NCI-H1092 (cell line): Measurements from ENCODE around the gene KCNIP4.
"Not testable (repeated sequence)": the region's sequence is repeated elsewhere in the genome, so short reads cannot be mapped to it uniquely, and the experiment has no call there.

ENCODE experiments used
- DNase-seq: peaks from one replicate; lab custom pipeline; 2025; lab: John Stamatoyannopoulos, UW

KCNIP4 gene

GRCh38 chr4:20857081-20857480, 1091.5 kb downstream of the KCNIP4 start:
- no peak for DNase-seq

GRCh38 chr4:20847124-20847747, 1101.3 kb downstream of the KCNIP4 start:
- no peak for DNase-seq

- DNase-seq, result no peak
These were observed 1104.3 kb downstream of the KCNIP4 start for GRCh38 chr4:20844311-20844710.

- no peak for DNase-seq
These were observed 1107.9 kb downstream of the KCNIP4 start for GRCh38 chr4:20840648-20841190.

- DNase-seq, result no peak
These were observed 1108.6 kb downstream of the KCNIP4 start for GRCh38 chr4:20839957-20840356.

- DNase-seq, result no peak
These were observed 1110.1 kb downstream of the KCNIP4 start for GRCh38 chr4:20838476-20838875.

GRCh38 chr4:20832826-20833225, 1115.7 kb downstream of the KCNIP4 start:
- DNase-seq, result no peak

- DNase-seq, result no peak
These were observed 1116.8 kb downstream of the KCNIP4 start for GRCh38 chr4:20831746-20832145.

GRCh38 chr4:20829617-20830357, 1118.8 kb downstream of the KCNIP4 start:
- DNase-seq, result no peak

GRCh38 chr4:20825505-20825904, 1123.1 kb downstream of the KCNIP4 start:
- DNase-seq, result no peak

GRCh38 chr4:20816287-20816686, 1132.3 kb downstream of the KCNIP4 start:
- no peak for DNase-seq

- DNase-seq, result no peak
These were observed 1134.9 kb downstream of the KCNIP4 start for GRCh38 chr4:20813700-20814099.

GRCh38 chr4:20809812-20810211, 1138.8 kb downstream of the KCNIP4 start:
- DNase-seq, result no peak

- DNase-seq, result no peak
These were observed 1142.9 kb downstream of the KCNIP4 start for GRCh38 chr4:20805716-20806115.

- DNase-seq, result no peak
These were observed 1160.5 kb downstream of the KCNIP4 start for GRCh38 chr4:20787940-20788665.

- DNase-seq, result not testable (repeated sequence)
These were observed 1165.4 kb downstream of the KCNIP4 start for GRCh38 chr4:20783134-20783533.

GRCh38 chr4:20778896-20779295, 1169.7 kb downstream of the KCNIP4 start:
- DNase-seq, result no peak

GRCh38 chr4:20773144-20773997, 1175.2 kb downstream of the KCNIP4 start:
- peak; percentile 61 for DNase-seq

GRCh38 chr4:20764366-20764992, 1184.1 kb downstream of the KCNIP4 start:
- no peak for DNase-seq

- no peak for DNase-seq
These were observed 1186.7 kb downstream of the KCNIP4 start for GRCh38 chr4:20761826-20762225.

GRCh38 chr4:20761382-20761781, 1187.2 kb downstream of the KCNIP4 start:
- DNase-seq, result no peak
